HepG2 (cell line): ENCODE results near the gene ZBTB1. TPM values are rescaled to one million over a fixed set of nuclear protein-coding genes. Genes with fewer than 3 reads are reported as not detected.

Experiments
- CCDC6 ChIP-seq: sonication (generic); formaldehyde crosslinking; IDR thresholded peaks from 2 replicates; pipeline ENCODE4 v1.8.1; 2022; ENCODE audit warnings: mild to moderate bottlenecking, missing genetic modification reagents, moderate library complexity
- CTCF ChIP-seq: sonication (generic); formaldehyde crosslinking; IDR thresholded peaks from 2 replicates; pipeline ENCODE4 v1.5.0; 2020; ENCODE audit warnings: mild to moderate bottlenecking, missing genetic modification reagents, moderate library complexity
- DPF2 ChIP-seq: sonication (generic); formaldehyde crosslinking; IDR thresholded peaks from 2 replicates; pipeline ENCODE4 v1.4.0; 2020; ENCODE audit warnings: mild to moderate bottlenecking, low read depth, missing genetic modification reagents, borderline replicate concordance
- HMGXB3 ChIP-seq: sonication (generic); formaldehyde crosslinking; IDR thresholded peaks from 2 replicates; pipeline ENCODE4 v1.4.0; 2020; ENCODE audit warnings: missing genetic modification reagents, borderline replicate concordance
- KAT7 ChIP-seq: IDR thresholded peaks from 2 replicates; pipeline ENCODE4 v1.6.1; 2018; ENCODE audit warnings: borderline replicate concordance, missing compliant biosample characterization
- REST ChIP-seq, 2 experiments: IDR thresholded peaks; 2 replicates each; pipeline ENCODE4 v1.6.1; 2011 to 2012; ENCODE audit warnings: low read length in 2 of 2, borderline replicate concordance in 1 of 2, low read depth in 1 of 2, mild to moderate bottlenecking in 1 of 2, moderate library complexity in 1 of 2
- SKIL ChIP-seq: sonication (generic); formaldehyde crosslinking; IDR thresholded peaks from 2 replicates; pipeline ENCODE4 v1.8.0; 2022; ENCODE audit warnings: missing genetic modification reagents, mild to moderate bottlenecking, moderate library complexity, borderline replicate concordance
- ZNF646 ChIP-seq: sonication (generic); formaldehyde crosslinking; IDR thresholded peaks from 2 replicates; pipeline ENCODE4 v1.9.0; 2021; ENCODE audit warnings: mild to moderate bottlenecking, missing genetic modification reagents
- polyA plus RNA-seq, 8 experiments: library from polyadenylated mRNA; depleted of rRNA in 3 of 8; stranded (reverse) in 7 of 8; unstranded in 1 of 8; fragments of >200 nt; fragmentation: Illumina TruSeq in 4 of 8; extraction: Trizol in 4 of 8; gene quantifications; 2 replicates each; pipeline versions ENCODE4 v1.2.1 to v1.2.3, GENCODE V29; 2011 to 2016; ENCODE audit warnings: low read depth in 4 of 8, missing spikeins in 1 of 8, mixed read lengths in 1 of 8; ENCODE audit not compliant: insufficient read depth in 1 of 8
- total RNA-seq, 5 experiments: library from RNA; depleted of rRNA; stranded (reverse); fragments of >200 nt; fragmentation: Illumina TruSeq; extraction: Trizol; gene quantifications; 2 replicates each; pipeline ENCODE4 v1.2.3, GENCODE V29; 2016; ENCODE audit warnings: low read depth in 1 of 5

ZBTB1 gene
- total and polyA plus RNA-seq, 2 of the 13 experiments (the other 11 are each of a cell fraction or from before 2014, with no cell fraction given), result 18.8 to 22.6 TPM

DNA sequence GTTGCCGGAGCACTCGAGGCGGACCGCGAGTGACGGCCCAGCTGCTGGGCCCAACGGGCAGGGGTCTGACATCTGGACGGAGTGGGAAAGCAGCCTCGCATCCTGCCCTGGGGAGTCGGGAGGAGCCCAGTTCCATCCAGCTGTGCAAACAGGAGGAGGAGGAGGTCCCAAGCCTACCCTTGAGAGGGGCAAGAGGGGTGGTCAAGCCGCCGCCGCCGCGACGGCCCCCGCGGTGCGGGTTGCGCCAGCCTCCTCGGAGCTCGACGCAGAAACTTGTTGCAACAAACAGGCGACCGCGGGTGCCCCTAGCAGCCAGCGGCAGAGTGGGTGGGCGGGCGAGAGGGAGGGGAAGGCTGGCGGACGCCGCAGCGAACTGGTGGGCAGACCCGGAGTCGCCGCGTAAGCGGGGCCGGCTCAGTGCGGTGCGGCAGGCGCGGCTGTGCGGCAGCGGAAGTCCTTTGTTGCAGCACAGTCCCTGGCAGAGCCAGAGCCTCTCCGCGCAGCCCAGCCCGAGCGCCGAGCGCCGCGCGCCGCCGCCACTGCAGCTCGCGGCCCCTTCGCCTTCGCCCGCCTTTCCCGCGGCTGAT lies at the start of gene ZBTB1 (continued):
- TF ChIP-seq ZNF646, result 0 out of 2 replicates have a peak, but pooled peaks have one; percentile 26
- TF ChIP-seq HMGXB3 (CRISPR knock-in tag), result no peak
- no peak for TF ChIP-seq CTCF (CRISPR knock-in tag)
- TF ChIP-seq KAT7 (CRISPR knock-in tag), result no peak; the same call in 1 of the 2 replicates
- peak; percentile 61; the same call in 1 of the 2 replicates for TF ChIP-seq SKIL
- no peak for TF ChIP-seq CCDC6 (CRISPR knock-in tag)
- TF ChIP-seq REST (IDR thresholded peaks at IDR 0.05; ENCODE audit: borderline replicate concordance in 1 of 2, low read depth in 1 of 2, low read length in 2 of 2), result peak in 1 of 2 experiments; percentile 3; a peak in 1 of 4 replicates
- TF ChIP-seq DPF2 (CRISPR knock-in tag), result no peak; the same call in 1 of the 2 replicates
